HepG2 (cell line): ENCODE data around the gene DNMT3A. TPM values are rescaled to one million over a fixed set of nuclear protein-coding genes. Genes with fewer than 3 reads are reported as not detected.

Source experiments
- CAMTA2 ChIP-seq: sonication (generic); formaldehyde crosslinking; IDR thresholded peaks from 2 replicates; pipeline ENCODE4 v1.4.0; 2020; ENCODE audit warnings: mild to moderate bottlenecking, missing genetic modification reagents, borderline replicate concordance
- CTCF ChIP-seq: sonication (generic); formaldehyde crosslinking; IDR thresholded peaks from 2 replicates; pipeline ENCODE4 v1.5.0; 2020; ENCODE audit warnings: mild to moderate bottlenecking, missing genetic modification reagents, moderate library complexity
- FOXA1 ChIP-seq, 2 experiments: fragments of 450-650 bp in 1 of 2; sonication (generic) in 1 of 2; formaldehyde crosslinking in 1 of 2; IDR thresholded peaks; 2 replicates each; pipeline versions ENCODE4 v1.4.0 to v1.6.1; 2016 to 2020; ENCODE audit warnings: missing genetic modification reagents in 1 of 2
- FOXK1 ChIP-seq: sonication (generic); formaldehyde crosslinking; IDR thresholded peaks from 2 replicates; pipeline ENCODE4 v1.4.0; 2020; ENCODE audit warnings: low read depth, missing genetic modification reagents, borderline replicate concordance
- MXD3 ChIP-seq: IDR thresholded peaks from 2 replicates; pipeline ENCODE4 v1.6.1; 2016; ENCODE audit warnings: mild to moderate bottlenecking, missing biosample characterization, missing genetic modification reagents
- NPAS2 ChIP-seq: sonication (generic); formaldehyde crosslinking; IDR thresholded peaks from 2 replicates; pipeline ENCODE4 v1.8.0; 2022; ENCODE audit warnings: mild to moderate bottlenecking, missing genetic modification reagents, borderline replicate concordance
- PCBP1 ChIP-seq: fragments of 200-400 bp; formaldehyde crosslinking; IDR thresholded peaks from 2 replicates; pipeline ENCODE4 v1.6.1; 2017; ENCODE audit warnings: mild to moderate bottlenecking, low read depth, low read length, borderline replicate concordance
- POLR2AphosphoS2 ChIP-seq: IDR thresholded peaks from 2 replicates; pipeline ENCODE4 v1.6.1; 2011; ENCODE audit warnings: low read depth, low read length, improper control_type of control experiment
- REL ChIP-seq: sonication (generic); formaldehyde crosslinking; conservative IDR thresholded peaks from 2 replicates; pipeline ENCODE4 v1.8.0; 2022; ENCODE audit warnings: mild to moderate bottlenecking, missing genetic modification reagents, moderate library complexity
- RELA ChIP-seq: sonication (generic); formaldehyde crosslinking; IDR thresholded peaks from 2 replicates; pipeline ENCODE4 v1.4.0; 2020; ENCODE audit warnings: missing genetic modification reagents
- REXO4 ChIP-seq: sonication (generic); formaldehyde crosslinking; IDR thresholded peaks from 2 replicates; pipeline ENCODE4 v1.8.0; 2022; ENCODE audit warnings: missing genetic modification reagents, mild to moderate bottlenecking, borderline replicate concordance
- SP5 ChIP-seq: IDR thresholded peaks from 2 replicates; pipeline ENCODE4 v1.6.1; 2016; ENCODE audit warnings: low read depth, borderline replicate concordance
- TFDP2 ChIP-seq: sonication (generic); formaldehyde crosslinking; IDR thresholded peaks from 2 replicates; pipeline ENCODE4 v1.4.0; 2020; ENCODE audit warnings: missing genetic modification reagents
- ZFYVE20 ChIP-seq: sonication (generic); formaldehyde crosslinking; IDR thresholded peaks from 2 replicates; pipeline ENCODE4 v1.8.0; 2023; ENCODE audit warnings: low read depth, mild to moderate bottlenecking, moderate library complexity, missing genetic modification reagents, borderline replicate concordance
- ZKSCAN1 ChIP-seq: fragments of 150-350 bp; IDR thresholded peaks from 2 replicates; pipeline ENCODE4 v1.6.1; 2014; ENCODE audit warnings: low read length
- ZNF329 ChIP-seq: sonication (generic); formaldehyde crosslinking; IDR thresholded peaks from 2 replicates; pipeline ENCODE4 v1.9.0; 2021; ENCODE audit warnings: low read depth, mild to moderate bottlenecking, missing genetic modification reagents
- ZNF354B ChIP-seq: sonication (generic); formaldehyde crosslinking; IDR thresholded peaks from 2 replicates; pipeline ENCODE4 v1.8.0; 2022; ENCODE audit warnings: mild to moderate bottlenecking, missing genetic modification reagents
- polyA plus RNA-seq, 8 experiments: library from polyadenylated mRNA; depleted of rRNA in 3 of 8; stranded (reverse) in 7 of 8; unstranded in 1 of 8; fragments of >200 nt; fragmentation: Illumina TruSeq in 4 of 8; extraction: Trizol in 4 of 8; gene quantifications; 2 replicates each; pipeline versions ENCODE4 v1.2.1 to v1.2.3, GENCODE V29; 2011 to 2016; ENCODE audit warnings: low read depth in 4 of 8, missing spikeins in 1 of 8, mixed read lengths in 1 of 8; ENCODE audit not compliant: insufficient read depth in 1 of 8
- total RNA-seq, 5 experiments: library from RNA; depleted of rRNA; stranded (reverse); fragments of >200 nt; fragmentation: Illumina TruSeq; extraction: Trizol; gene quantifications; 2 replicates each; pipeline ENCODE4 v1.2.3, GENCODE V29; 2016; ENCODE audit warnings: low read depth in 1 of 5
- TF ChIP-seq, protein P1 (sequence below): sonication (generic); formaldehyde crosslinking; IDR thresholded peaks from 2 replicates; pipeline ENCODE4 v1.4.0; 2020; ENCODE audit warnings: missing genetic modification reagents, borderline replicate concordance
- TF ChIP-seq, protein P2 (sequence below): sonication (generic); formaldehyde crosslinking; IDR thresholded peaks from 2 replicates; pipeline ENCODE4 v1.8.0; 2022; ENCODE audit warnings: mild to moderate bottlenecking, missing genetic modification reagents, moderate library complexity

DNMT3A gene
- total and polyA plus RNA-seq, 2 of the 13 experiments (the other 11 are each of a cell fraction or from before 2014, with no cell fraction given) = 14.7 to 29.1 TPM

DNA sequence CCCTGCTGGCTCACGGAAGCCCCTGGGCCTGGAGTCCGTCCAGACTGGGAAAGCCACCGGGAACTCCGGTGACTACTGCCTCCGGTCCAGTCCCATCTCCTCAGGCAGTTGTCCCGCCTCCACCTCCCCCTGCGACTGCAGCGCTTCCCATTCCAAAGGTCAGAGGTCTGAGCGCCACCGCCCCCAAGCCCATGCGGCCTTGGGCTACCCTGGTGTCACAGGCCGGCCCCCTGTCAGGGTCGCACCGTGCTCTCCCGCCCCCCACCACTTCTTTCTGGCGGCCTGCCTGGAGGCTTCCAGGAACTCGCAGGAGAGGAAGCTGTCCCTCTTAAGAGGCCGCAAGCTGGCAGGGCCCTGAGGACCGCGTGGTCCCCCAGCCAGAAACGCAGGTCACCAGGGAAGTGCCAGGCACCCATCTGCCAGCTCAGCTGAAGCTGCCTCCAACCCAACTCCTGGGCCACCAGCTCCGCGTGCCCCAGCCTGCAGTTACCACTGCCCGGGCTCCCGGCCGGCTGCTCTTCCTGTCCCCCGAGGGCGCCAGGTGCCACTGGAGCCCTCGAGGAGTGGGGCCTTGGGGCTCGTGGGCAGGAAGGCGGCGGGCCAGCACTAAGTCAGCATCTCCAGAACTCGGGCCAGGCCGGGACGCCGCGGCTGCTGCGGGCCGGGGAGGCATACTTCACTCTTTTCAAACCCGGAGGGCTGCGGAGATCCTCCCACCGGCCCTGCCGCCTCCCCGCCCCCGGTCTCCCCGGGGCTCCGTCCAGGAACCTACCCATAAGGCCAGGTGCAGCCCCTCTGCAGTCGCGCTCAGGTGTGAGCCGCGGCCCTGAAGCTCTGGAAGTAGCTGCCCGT is 90.1 kb downstream of the DNMT3A start (continued):
- TF ChIP-seq PCBP1 (0 out of 2 replicates have a peak, but pooled peaks have one; percentile 77), POLR2AphosphoS2 (no peak), FOXA1 (IDR thresholded peaks at IDR 0.05) (no peak), FOXA1 (CRISPR knock-in tag; IDR thresholded peaks at IDR 0.05) (peak; percentile 67), ZKSCAN1 (no peak), SP5 (CRISPR knock-in tag) (peak; percentile 98), ZFYVE20 (no peak), RELA (CRISPR knock-in tag) (no peak), ZNF354B (CRISPR knock-in tag) (peak; percentile 69; the same call in 1 of the 2 replicates), CAMTA2 (0 out of 2 replicates have a peak, but pooled peaks have one; percentile 75), NPAS2 (CRISPR knock-in tag) (no peak), FOXK1 (peak; percentile 70; the same call in 1 of the 2 replicates), REL (CRISPR knock-in tag) (peak; percentile 83; the same call in 1 of the 2 replicates), MXD3 (CRISPR knock-in tag) (peak; percentile 97), CTCF (CRISPR knock-in tag) (peak; percentile 28), ZNF329 (CRISPR knock-in tag) (peak; percentile 31; the same call in 1 of the 2 replicates), TFDP2 (peak; percentile 87), REXO4 (no peak)
- TF ChIP-seq, protein P1, sequence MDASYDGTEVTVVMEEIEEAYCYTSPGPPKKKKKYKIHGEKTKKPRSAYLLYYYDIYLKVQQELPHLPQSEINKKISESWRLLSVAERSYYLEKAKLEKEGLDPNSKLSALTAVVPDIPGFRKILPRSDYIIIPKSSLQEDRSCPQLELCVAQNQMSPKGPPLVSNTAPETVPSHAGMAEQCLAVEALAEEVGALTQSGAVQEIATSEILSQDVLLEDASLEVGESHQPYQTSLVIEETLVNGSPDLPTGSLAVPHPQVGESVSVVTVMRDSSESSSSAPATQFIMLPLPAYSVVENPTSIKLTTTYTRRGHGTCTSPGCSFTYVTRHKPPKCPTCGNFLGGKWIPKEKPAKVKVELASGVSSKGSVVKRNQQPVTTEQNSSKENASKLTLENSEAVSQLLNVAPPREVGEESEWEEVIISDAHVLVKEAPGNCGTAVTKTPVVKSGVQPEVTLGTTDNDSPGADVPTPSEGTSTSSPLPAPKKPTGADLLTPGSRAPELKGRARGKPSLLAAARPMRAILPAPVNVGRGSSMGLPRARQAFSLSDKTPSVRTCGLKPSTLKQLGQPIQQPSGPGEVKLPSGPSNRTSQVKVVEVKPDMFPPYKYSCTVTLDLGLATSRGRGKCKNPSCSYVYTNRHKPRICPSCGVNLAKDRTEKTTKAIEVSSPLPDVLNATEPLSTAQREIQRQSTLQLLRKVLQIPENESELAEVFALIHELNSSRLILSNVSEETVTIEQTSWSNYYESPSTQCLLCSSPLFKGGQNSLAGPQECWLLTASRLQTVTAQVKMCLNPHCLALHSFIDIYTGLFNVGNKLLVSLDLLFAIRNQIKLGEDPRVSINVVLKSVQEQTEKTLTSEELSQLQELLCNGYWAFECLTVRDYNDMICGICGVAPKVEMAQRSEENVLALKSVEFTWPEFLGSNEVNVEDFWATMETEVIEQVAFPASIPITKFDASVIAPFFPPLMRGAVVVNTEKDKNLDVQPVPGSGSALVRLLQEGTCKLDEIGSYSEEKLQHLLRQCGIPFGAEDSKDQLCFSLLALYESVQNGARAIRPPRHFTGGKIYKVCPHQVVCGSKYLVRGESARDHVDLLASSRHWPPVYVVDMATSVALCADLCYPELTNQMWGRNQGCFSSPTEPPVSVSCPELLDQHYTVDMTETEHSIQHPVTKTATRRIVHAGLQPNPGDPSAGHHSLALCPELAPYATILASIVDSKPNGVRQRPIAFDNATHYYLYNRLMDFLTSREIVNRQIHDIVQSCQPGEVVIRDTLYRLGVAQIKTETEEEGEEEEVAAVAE = peak; percentile 87
- TF ChIP-seq, protein P2, sequence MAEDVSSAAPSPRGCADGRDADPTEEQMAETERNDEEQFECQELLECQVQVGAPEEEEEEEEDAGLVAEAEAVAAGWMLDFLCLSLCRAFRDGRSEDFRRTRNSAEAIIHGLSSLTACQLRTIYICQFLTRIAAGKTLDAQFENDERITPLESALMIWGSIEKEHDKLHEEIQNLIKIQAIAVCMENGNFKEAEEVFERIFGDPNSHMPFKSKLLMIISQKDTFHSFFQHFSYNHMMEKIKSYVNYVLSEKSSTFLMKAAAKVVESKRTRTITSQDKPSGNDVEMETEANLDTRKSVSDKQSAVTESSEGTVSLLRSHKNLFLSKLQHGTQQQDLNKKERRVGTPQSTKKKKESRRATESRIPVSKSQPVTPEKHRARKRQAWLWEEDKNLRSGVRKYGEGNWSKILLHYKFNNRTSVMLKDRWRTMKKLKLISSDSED (CRISPR knock-in tag) = peak; percentile 56; the same call in 1 of the 2 replicates
